Naive B cell (primary cell): ENCODE data around the gene RSU1. TPM values are rescaled to one million over a fixed set of nuclear protein-coding genes. Genes with fewer than 3 reads are reported as not detected.
A peak's percentile ranks its signal among the peaks of the same experiment; 100 is the strongest.

Source experiments
- ATAC-seq, 2 donors: fragments of 150-1000 bp; cut with Tn5 transposase; 2 replicates each; pipeline ENCODE4 v1.10.0; 2021; ENCODE audit warnings: low read depth in 2 of 2, mild to moderate bottlenecking in 2 of 2, moderate library complexity in 2 of 2
- DNase-seq: peaks from one replicate; pipeline ENCODE4 v3.0.0; 2022
- H3K27ac Mint-ChIP-seq, 6 donors: one replicate each; pipeline ENCODE4 v1.8.0; 2020 to 2022; ENCODE audit warnings: mild to moderate bottlenecking in 6 of 6, mixed read lengths in 6 of 6, moderate library complexity in 5 of 6, inconsistent platforms in 2 of 6
- H3K27me3 Mint-ChIP-seq, 3 donors: one replicate each; pipeline ENCODE4 v1.8.0; 2021 to 2022; ENCODE audit warnings: mixed read lengths in 3 of 3, mild to moderate bottlenecking in 1 of 3
- H3K36me3 Mint-ChIP-seq, 2 donors: one replicate each; pipeline ENCODE4 v1.8.0; 2020 to 2022; ENCODE audit warnings: mixed read lengths in 2 of 2, inconsistent platforms in 1 of 2, mild to moderate bottlenecking in 1 of 2
- H3K4me1 Mint-ChIP-seq, 3 donors: one replicate each; pipeline ENCODE4 v1.8.0; 2020 to 2022; ENCODE audit warnings: mixed read lengths in 3 of 3, inconsistent platforms in 1 of 3, mild to moderate bottlenecking in 1 of 3, moderate library complexity in 1 of 3
- H3K4me3 Mint-ChIP-seq, 8 donors: one replicate each; pipeline ENCODE4 v1.8.0; 2020 to 2022; ENCODE audit warnings: mild to moderate bottlenecking in 8 of 8, mixed read lengths in 8 of 8, moderate library complexity in 8 of 8, inconsistent platforms in 2 of 8
- H3K9me3 Mint-ChIP-seq, 7 donors: one replicate each; pipeline ENCODE4 v1.8.0; 2020 to 2022; ENCODE audit warnings: mixed read lengths in 7 of 7, mild to moderate bottlenecking in 5 of 7, inconsistent platforms in 2 of 7, moderate library complexity in 1 of 7
- polyA plus RNA-seq, 6 donors: library from polyadenylated mRNA; unstranded; fragments of 300-500 nt; fragmentation: Illumina TruSeq; gene quantifications; one replicate each; pipeline ENCODE4 v1.2.3, GENCODE V29; 2021; ENCODE audit warnings: low read depth in 6 of 6

Gene RSU1
- polyA plus RNA-seq, 6 donors from 2014 or later, result 86.6 to 125 (median 104) TPM

GRCh38 chr10:16662923-16663322, 154.3 kb downstream of the RSU1 start:
- no peak for DNase-seq
- peaks cover 0 to 9% (median 0%) of the 10 kb centered on the region in 3 donors for H3K4me1 Mint-ChIP-seq
- H3K27ac Mint-ChIP-seq, result no peak overlapping the region
- no peak for ATAC-seq
- H3K9me3 Mint-ChIP-seq, result no peaks in the 10 kb centered on the region
- H3K27me3 Mint-ChIP-seq, result no peaks in the 10 kb centered on the region
- no peak overlapping the region for H3K4me3 Mint-ChIP-seq
- H3K36me3 Mint-ChIP-seq, result peaks cover 0 to 12% of the 10 kb centered on the region in 2 donors

- Mint-ChIP-seq H3K4me3 (no peak overlapping the region), H3K9me3 (peaks cover 0 to 3% (median 0%) of the 10 kb centered on the region in 7 donors), H3K27me3 (no peaks in the 10 kb centered on the region), H3K4me1 (no peaks in the 10 kb centered on the region), H3K27ac (no peak overlapping the region), H3K36me3 (peaks cover 0 to 5% of the 10 kb centered on the region in 2 donors)
- ATAC-seq, result no peak
- no peak for DNase-seq
These were observed 160.3 kb downstream of the RSU1 start for GRCh38 chr10:16656895-16657294.

DNA sequence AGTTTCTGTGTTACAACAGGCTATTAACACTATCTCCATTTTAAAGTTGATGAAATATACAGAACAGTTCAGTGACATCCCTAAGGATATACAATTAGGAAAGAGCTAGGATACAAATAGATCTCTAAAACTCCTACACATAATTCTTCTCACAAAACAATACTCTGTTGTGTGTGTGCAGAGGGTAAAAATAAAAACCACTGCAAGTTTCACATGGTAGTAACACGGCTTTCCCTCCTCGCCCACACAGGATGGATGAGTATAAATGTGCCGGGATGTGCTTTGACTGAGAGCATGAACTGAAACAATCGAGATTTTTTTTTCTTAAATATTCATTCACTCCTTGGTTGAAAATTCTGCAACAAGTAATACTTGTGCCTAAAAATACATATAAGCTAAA, 164.0 kb downstream of the RSU1 start:
- no peak for ATAC-seq
- DNase-seq, result no peak

GRCh38 chr10:16652154-16652553, 165.1 kb downstream of the RSU1 start:
- no peak for DNase-seq
- ATAC-seq, result no peak
- Mint-ChIP-seq H3K27me3 (no peaks in the 10 kb centered on the region), H3K9me3 (peaks cover 0 to 3% (median 0%) of the 10 kb centered on the region in 7 donors), H3K27ac (no peak overlapping the region), H3K4me1 (no peaks in the 10 kb centered on the region), H3K4me3 (no peak overlapping the region), H3K36me3 (no peaks in the 10 kb centered on the region)

More for the DNA sequence above, 164.0 kb downstream of the RSU1 start:
- no peaks in the 10 kb centered on the region for H3K27me3 Mint-ChIP-seq
- H3K27ac Mint-ChIP-seq, result no peak overlapping the region
- H3K9me3 Mint-ChIP-seq, result peaks cover 0 to 3% (median 0%) of the 10 kb centered on the region in 7 donors
- H3K4me1 Mint-ChIP-seq, result no peaks in the 10 kb centered on the region
- H3K4me3 Mint-ChIP-seq, result no peak overlapping the region
- no peaks in the 10 kb centered on the region for H3K36me3 Mint-ChIP-seq

- ATAC-seq, result no peak
- Mint-ChIP-seq H3K36me3 (no peaks in the 10 kb centered on the region), H3K27ac (no peak overlapping the region), H3K4me3 (no peak overlapping the region), H3K27me3 (no peaks in the 10 kb centered on the region), H3K9me3 (peaks cover 0 to 3% (median 0%) of the 10 kb centered on the region in 7 donors), H3K4me1 (no peaks in the 10 kb centered on the region)
- DNase-seq, result no peak
These were observed 167.5 kb downstream of the RSU1 start for GRCh38 chr10:16649757-16650156.

DNA sequence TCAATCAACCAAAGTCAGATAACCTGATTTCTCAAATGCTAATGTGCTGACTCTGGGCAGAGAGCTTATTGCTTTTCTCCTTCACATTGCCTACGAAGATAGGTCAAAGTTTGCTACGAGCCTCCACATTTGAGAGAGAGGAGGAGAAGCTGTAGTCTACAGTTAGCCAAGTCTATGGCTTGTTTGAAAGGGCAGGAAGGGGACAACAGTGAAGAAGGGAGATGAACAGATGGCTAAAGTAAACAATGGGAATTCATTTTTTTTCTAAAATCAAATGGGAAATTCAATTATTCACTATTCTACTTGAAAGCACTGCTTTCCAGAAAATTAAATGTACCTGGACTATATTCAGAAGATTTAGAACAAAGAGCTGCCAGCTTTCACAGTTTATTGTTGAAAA, 168.9 kb downstream of the RSU1 start:
- no peak for ATAC-seq
- no peaks in the 10 kb centered on the region for H3K9me3 Mint-ChIP-seq
- H3K27me3 Mint-ChIP-seq, result no peaks in the 10 kb centered on the region
- no peak overlapping the region for H3K4me3 Mint-ChIP-seq
- no peaks in the 10 kb centered on the region for H3K36me3 Mint-ChIP-seq
- no peak for DNase-seq
- no peaks in the 10 kb centered on the region for H3K4me1 Mint-ChIP-seq
- H3K27ac Mint-ChIP-seq, result peak overlapping the region in 1 of 6 donors; percentile 9

DNA sequence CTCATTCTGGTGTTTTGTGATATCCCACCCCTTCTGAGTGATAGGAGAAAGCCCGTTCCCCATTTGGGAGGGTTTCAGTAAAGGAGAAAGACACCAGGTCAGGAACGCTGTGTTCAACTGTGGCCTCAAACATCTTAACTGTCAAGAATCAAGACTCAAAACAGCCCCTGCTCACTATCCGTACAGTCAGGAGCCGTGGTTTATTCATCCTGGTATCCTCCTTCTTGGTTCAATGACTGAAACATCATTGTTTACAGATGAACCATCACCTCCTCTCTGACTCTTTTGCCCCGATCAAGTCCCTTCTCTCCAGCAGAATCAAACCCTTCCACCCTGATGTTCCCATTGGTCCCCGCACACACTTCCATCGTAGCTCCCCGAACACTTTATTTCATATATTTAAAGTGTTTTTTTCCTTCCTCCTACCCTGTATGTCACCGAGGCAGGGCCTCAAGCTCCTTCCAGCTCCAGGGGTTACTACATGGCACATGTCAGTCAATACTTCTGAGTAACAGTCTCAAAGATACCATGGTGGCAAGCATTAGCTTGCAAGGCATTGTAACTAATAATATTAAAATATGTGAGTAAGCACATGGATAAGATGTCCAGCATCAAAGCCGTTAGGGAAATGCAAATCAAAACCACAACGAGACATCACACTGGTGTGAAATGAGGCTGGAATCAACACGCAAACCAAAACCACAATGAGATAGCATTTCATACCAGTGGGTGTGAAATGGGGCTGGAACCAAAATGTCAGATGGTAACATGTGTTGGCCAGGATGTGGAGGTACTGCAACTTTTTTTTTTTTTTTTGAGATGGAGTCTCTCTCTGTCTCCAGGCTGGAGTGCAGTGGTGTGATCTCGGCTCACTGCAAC, 170.8 kb downstream of the RSU1 start:
- Mint-ChIP-seq H3K4me3 (peak overlapping the region in 1 of 8 donors; percentile 30), H3K27ac (peak overlapping the region in 2 of 6 donors; percentile 6 to 43), H3K4me1 (no peaks in the 10 kb centered on the region), H3K36me3 (no peaks in the 10 kb centered on the region), H3K9me3 (no peaks in the 10 kb centered on the region), H3K27me3 (no peaks in the 10 kb centered on the region)
- DNase-seq (no peak), ATAC-seq (no peak)

DNA sequence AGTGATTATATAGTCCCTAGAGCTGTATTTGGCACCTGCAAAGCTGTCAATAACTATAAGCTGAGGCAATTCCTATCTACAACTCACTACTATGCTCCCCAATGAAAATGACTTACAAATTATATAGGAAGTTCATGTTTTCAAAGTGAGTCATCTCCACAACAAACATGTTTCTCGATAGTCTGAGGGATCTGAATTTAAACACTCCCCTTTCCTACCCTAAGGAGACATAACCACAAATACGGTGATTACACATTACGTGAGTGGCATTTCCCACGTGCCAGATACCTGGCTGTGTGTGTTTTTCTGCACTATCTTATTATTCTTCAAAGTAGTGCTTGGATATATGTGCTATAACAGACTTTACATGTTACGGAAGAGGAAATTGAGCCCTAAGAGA, 173.1 kb downstream of the RSU1 start:
- peaks cover 0 to 4% of the 10 kb centered on the region in 2 donors for H3K36me3 Mint-ChIP-seq
- no peak overlapping the region for H3K27ac Mint-ChIP-seq
- no peaks in the 10 kb centered on the region for H3K9me3 Mint-ChIP-seq
- DNase-seq (no peak), ATAC-seq (no peak)
- no peak overlapping the region for H3K4me3 Mint-ChIP-seq
- H3K4me1 Mint-ChIP-seq, result peaks cover 0 to 6% (median 0%) of the 10 kb centered on the region in 3 donors
- H3K27me3 Mint-ChIP-seq, result no peaks in the 10 kb centered on the region

- Mint-ChIP-seq H3K27me3 (no peaks in the 10 kb centered on the region), H3K9me3 (no peaks in the 10 kb centered on the region), H3K4me3 (no peak overlapping the region), H3K27ac (no peak overlapping the region), H3K36me3 (peaks cover 0 to 10% of the 10 kb centered on the region in 2 donors), H3K4me1 (peaks cover 0 to 6% (median 0%) of the 10 kb centered on the region in 3 donors)
- DNase-seq (no peak), ATAC-seq (no peak)
These were observed 173.7 kb downstream of the RSU1 start for GRCh38 chr10:16643502-16643901.

- H3K36me3 Mint-ChIP-seq, result peaks cover 0 to 14% of the 10 kb centered on the region in 2 donors
- DNase-seq (no peak), ATAC-seq (no peak)
- peaks cover 0 to 6% (median 0%) of the 10 kb centered on the region in 3 donors for H3K4me1 Mint-ChIP-seq
- no peaks in the 10 kb centered on the region for H3K27me3 Mint-ChIP-seq
- H3K27ac Mint-ChIP-seq, result no peak overlapping the region
- no peak overlapping the region for H3K4me3 Mint-ChIP-seq
- no peaks in the 10 kb centered on the region for H3K9me3 Mint-ChIP-seq
These were observed 177.1 kb downstream of the RSU1 start for GRCh38 chr10:16640153-16640552.

DNA sequence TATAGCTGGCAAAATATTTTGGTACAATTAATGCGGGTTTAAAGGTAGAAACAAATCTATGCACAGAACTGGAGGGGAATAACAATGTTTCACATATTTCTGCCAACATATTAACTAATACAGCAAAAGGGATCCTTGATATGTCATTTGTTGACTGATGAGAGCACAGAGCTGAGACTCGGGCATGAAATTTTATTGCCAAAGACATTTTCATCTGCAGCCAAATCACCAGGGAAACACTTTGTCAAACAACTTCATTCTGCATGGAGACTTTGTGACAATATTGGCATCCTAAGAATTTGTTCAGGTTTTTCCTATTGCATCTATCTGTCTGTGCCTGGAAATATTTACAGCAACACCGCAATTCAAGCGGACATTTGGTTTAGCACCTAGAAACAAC, 177.8 kb downstream of the RSU1 start:
- no peaks in the 10 kb centered on the region for H3K9me3 Mint-ChIP-seq

DNA sequence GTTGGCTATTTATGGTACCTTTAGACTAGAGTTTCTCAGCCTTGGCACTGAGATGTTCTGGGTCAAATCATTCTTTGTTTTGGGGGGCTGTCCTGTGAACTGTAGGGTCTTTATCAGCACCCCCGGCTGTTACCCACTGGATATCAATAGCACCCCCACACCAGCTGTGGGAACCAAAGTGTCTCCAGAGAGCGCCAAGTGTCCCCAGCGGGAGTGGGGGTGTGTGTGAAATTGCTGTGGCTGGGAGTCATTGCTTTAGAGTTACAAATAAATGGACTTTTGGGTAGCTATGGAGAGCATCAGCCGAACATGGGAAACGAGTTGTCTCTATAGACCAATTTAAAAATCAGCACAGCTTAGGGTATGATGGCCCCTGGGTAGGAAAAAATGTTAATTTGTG, 184.2 kb downstream of the RSU1 start:
- H3K4me1 Mint-ChIP-seq, result peaks cover 0 to 5% (median 0%) of the 10 kb centered on the region in 3 donors
- no peak overlapping the region for H3K4me3 Mint-ChIP-seq
- DNase-seq (no peak), ATAC-seq (no peak)
- peaks cover 0 to 12% of the 10 kb centered on the region in 2 donors for H3K36me3 Mint-ChIP-seq
- H3K9me3 Mint-ChIP-seq, result no peaks in the 10 kb centered on the region
- no peaks in the 10 kb centered on the region for H3K27me3 Mint-ChIP-seq
- no peak overlapping the region for H3K27ac Mint-ChIP-seq

More for the DNA sequence above, 177.8 kb downstream of the RSU1 start:
- no peak for ATAC-seq
- Mint-ChIP-seq H3K4me3 (no peak overlapping the region), H3K27me3 (no peaks in the 10 kb centered on the region), H3K4me1 (peaks cover 0 to 6% (median 0%) of the 10 kb centered on the region in 3 donors), H3K27ac (peak overlapping the region in 1 of 6 donors; percentile 39), H3K36me3 (peaks cover 0 to 16% of the 10 kb centered on the region in 2 donors)
- DNase-seq, result no peak

DNA sequence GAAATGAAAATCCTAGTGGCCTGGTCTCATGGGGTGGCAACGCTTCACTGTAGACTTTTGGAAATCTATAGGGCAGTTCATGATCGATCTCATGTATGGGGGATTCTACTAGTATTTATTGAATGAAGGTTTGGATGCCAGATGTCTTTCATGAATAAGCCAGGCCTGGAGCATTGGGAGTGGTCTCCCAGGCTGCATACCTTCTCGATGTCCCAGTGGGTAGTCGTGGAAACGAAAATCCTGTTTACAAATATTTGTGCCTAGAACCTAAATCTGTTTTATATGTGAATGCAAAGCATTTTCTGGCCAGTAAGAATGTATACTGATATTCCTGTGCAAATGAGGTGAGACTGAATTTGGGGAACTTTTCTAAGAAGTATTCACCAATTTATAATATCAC, 190.5 kb downstream of the RSU1 start:
- H3K36me3 Mint-ChIP-seq, result peaks cover 26 to 36% of the 10 kb centered on the region in 2 donors
- no peak overlapping the region for H3K4me3 Mint-ChIP-seq
- DNase-seq, result no peak
- H3K9me3 Mint-ChIP-seq, result peaks cover 2 to 16% (median 9%) of the 10 kb centered on the region in 7 donors
- no peaks in the 10 kb centered on the region for H3K27me3 Mint-ChIP-seq
- H3K4me1 Mint-ChIP-seq, result peaks cover 0 to 5% (median 5%) of the 10 kb centered on the region in 3 donors
- no peak for ATAC-seq
- peak overlapping the region in 1 of 6 donors; percentile 57 for H3K27ac Mint-ChIP-seq

DNA sequence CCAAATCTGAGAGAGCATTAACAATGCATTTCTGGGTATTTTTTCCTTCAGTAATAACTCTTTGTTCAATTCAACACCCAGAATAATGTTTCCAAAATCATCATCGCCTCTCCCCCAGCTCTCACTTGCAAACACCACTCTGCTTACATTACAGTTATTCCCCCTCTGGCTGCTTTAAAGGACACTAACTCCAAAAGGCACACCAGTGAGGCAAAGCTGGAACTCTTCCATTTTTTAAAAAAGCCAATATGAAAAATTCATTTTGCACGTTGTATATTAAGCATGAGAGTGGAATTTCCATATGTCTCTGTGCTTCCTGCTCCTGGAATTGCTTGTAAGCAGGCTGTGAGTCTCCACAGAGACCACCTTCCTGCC, 204.3 kb downstream of the RSU1 start:
- Mint-ChIP-seq H3K9me3 (peaks cover 5 to 33% (median 23%) of the 10 kb centered on the region in 7 donors), H3K27me3 (no peaks in the 10 kb centered on the region), H3K36me3 (peaks cover 0 to 21% of the 10 kb centered on the region in 2 donors), H3K4me1 (peaks cover 13 to 18% (median 14%) of the 10 kb centered on the region in 3 donors), H3K4me3 (no peak overlapping the region), H3K27ac (no peak overlapping the region)
- DNase-seq, result no peak
- ATAC-seq, result no peak
